WI38 (cell line): Measurements from ENCODE around the gene FAF1.
A peak's percentile ranks its signal among the peaks of the same experiment; 100 is the strongest.

ENCODE experiments used
- H3K4me3 ChIP-seq: 2 replicates; pipeline ENCODE4 v1.5.1; 2011; ENCODE audit warnings: low read depth, mild to moderate bottlenecking, control low read depth, low read length
- TF ChIP-seq, protein P1 (sequence below): IDR thresholded peaks from 2 replicates; pipeline ENCODE4 v1.5.1; 2012; ENCODE audit warnings: low read depth, mild to moderate bottlenecking, control low read depth, low read length

FAF1 gene

DNA sequence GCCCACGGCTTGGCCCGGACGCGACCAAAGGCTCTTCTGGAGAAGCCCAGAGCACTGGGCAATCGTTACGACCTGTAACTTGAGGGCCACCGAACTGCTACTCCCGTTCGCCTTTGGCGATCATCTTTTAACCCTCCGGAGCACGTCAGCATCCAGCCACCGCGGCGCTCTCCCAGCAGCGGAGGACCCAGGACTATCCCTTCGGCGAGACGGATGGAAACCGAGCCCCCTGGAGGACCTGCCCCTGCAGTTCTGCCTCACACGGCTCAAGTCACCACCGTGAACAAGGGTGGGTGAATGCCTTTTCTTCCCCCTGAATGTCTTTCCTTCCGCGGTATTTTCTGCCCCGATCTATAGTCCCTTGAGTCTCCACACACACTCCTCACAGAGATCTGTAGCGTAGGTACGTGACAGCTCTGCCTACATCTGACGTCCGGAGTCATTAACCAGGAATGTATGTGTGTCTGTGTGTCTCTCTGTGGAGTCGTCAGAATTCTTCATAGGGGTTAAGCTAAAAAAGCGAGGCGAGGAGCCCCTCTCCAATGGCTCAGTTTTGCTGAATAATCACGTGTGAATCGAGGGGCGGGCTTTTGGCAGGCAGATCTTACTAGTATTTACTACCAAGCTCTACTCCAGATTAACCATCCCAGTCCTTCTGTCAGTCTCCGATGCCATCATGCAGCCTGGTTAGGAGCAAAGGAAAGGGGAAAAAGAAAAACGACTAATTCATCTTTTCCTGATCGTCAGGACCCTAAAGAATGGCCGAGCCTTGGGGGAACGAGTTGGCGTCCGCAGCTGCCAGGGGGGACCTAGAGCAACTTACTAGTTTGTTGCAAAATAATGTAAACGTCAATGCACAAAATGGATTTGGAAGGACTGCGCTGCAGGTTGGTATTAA, 9.8 kb upstream of the FAF1 start, which contains the start of gene CDKN2C:
Gene CDKN2C (plus strand): TSS at position 635 of the 898 bp plus-strand sequence. CDS start 124 bp downstream, at position 759.
- TF ChIP-seq, protein P1, sequence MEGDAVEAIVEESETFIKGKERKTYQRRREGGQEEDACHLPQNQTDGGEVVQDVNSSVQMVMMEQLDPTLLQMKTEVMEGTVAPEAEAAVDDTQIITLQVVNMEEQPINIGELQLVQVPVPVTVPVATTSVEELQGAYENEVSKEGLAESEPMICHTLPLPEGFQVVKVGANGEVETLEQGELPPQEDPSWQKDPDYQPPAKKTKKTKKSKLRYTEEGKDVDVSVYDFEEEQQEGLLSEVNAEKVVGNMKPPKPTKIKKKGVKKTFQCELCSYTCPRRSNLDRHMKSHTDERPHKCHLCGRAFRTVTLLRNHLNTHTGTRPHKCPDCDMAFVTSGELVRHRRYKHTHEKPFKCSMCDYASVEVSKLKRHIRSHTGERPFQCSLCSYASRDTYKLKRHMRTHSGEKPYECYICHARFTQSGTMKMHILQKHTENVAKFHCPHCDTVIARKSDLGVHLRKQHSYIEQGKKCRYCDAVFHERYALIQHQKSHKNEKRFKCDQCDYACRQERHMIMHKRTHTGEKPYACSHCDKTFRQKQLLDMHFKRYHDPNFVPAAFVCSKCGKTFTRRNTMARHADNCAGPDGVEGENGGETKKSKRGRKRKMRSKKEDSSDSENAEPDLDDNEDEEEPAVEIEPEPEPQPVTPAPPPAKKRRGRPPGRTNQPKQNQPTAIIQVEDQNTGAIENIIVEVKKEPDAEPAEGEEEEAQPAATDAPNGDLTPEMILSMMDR, result no peak
- H3K4me3 ChIP-seq, result peak within 1 kb of the TSS; percentile 94

DNA sequence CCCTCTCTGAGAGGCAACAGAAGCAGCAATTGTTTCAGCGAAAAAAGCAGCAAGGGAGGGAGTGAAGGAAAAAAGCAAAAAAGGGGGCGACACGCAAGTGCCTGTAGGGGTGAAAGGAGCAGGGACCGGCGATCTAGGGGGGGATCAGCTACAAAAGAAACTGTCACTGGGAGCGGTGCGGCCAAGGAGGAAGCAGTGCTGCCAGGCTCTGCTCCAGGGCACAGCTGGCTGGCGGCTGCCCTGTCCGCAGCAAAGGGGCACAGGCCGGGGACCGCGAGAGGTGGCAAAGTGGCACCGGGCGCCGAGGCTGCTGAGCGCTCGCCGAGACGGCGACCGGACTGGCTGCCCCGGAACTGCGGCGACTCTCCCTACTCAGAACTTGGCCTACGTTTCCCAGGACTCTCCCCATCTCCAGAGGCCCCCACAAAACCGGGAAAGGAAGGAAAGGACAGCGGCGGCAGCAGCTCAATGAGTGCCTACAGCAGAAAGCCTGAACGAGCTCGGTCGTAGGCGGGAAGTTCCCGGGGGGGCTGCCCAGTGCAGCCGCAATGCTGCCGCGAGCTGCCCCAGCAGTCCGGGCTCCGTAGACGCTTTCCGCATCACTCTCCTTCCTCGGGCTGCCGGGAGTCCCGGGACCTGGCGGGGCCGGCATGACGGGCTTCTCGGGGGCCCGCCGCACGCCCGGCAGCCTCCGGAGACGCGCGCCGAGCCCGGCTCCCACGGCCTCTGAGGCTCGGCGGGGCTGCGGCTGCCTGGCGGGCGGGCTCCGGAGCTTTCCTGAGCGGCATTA, 8.9 kb upstream of the FAF1 start:
- H3K4me3 ChIP-seq, result peak overlapping the region; percentile 94
- TF ChIP-seq, protein P1, result no peak

DNA sequence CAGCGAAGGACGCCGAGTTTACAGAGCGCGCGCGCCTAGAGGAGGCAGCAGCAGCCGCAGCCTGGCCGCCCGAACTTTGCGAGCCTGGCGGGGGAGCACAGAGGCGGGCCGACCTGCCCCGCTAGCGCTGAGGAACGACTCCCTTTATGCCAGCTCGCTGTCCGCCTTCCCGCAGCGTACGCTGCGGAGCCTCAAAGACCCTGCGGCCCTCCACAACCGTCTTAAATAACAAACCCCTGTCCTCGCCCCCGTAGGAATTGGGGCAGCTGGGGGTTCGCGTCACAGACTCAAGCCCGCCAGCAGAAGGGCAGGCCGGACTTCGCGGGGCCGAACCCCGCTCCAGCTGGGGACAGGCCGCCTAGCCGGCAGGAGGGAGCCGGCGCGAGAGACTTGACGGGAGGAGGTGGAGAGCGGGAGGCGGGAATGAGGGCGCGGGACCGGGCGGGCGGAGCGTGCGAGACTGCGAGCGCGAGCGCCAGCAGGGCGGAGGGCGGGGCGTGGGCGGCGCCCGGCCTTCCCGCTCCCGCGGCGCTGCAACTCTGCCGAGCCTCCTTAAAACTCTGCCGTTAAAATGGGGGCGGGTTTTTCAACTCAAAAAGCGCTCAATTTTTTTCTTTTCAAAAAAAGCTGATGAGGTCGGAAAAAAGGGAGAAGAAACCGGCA, 8.2 kb upstream of the FAF1 start:
- TF ChIP-seq, protein P1, result peak; percentile 39
- H3K4me3 ChIP-seq, result peak overlapping the region; percentile 94

DNA sequence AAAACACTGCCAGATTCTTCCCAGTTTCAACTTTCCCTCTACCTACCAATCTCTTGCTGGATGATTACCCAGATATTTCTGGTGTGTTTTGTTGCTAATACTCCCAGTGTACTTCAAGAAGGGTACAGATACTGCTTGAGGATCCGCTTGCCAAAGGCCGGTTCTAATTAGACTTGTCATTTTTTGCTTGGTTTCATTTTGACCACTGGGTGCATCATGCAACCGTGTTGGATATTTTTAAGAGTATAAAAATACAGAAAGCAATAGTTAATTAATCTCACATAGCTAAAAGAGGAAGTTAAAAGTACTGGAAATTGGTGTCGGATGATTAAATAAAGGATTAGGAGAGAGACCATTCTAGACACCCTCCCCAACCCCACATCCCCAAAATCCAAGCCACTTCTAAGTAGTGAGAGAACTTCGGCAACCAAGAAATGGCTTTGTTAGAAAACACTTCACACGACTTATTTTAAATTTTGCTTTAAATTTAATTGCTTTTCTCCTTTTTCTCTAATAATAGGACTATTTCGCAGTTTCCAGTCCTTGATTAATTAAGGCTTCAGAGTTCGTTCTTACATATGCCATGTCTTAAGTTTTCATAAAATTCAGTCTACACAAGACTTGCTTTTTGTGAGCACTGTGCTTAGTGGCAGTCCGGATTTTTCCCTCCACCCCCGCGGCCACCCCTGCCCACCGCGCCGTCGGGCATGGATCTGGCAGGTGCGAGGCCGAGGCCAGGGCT, 7.5 kb upstream of the FAF1 start:
- H3K4me3 ChIP-seq, result peak overlapping the region; percentile 94
- TF ChIP-seq, protein P1, result no peak

DNA sequence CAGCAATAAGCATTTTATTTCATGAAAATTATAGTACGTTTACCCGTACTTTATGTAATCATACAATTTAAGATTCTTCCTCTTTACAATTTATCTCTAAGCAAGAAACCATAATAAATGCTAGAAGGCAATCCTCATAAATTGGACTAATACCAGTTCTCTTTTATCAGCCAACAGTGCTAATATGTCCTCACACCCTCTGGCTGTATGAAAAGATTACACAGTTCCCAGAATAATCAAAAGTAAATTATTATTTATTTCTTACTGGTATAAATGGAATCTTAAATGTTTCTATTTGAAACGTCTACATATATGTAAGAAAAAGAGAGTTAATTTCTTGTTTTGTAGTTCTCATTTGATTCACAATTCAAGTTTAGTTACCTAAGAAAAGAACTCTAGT, 6.9 kb upstream of the FAF1 start:
- TF ChIP-seq, protein P1, result no peak
- peak overlapping the region; percentile 94 for H3K4me3 ChIP-seq

DNA sequence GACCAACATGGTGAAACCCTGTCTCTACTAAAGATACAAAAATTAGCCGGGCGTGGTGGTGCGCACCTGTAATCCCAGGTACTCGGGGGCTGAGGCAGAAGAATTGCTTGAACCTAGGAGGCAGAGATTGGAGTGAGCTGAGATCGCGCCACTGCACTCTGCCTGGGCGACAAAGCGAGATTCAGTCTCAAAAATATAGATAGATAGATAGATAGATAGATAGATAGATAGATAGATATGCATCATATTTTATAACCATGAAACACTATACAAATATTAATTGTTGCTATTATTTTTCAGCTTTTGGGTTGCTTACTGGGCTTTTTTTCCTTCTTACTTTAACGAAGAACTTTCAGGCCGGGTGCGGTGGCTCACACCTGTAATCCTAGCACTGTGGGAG, 4.8 kb upstream of the FAF1 start:
- TF ChIP-seq, protein P1, result no peak
- H3K4me3 ChIP-seq, result no peak overlapping the region
